GM12892 (cell line): Measurements from ENCODE around the gene TPR.

Experiments used
- POLR2A ChIP-seq: IDR thresholded peaks from 2 replicates; pipeline ENCODE4 v1.6.1; 2011; ENCODE audit warnings: low read depth, low read length, control low read depth
- POLR2AphosphoS5 ChIP-seq: IDR thresholded peaks from 2 replicates; pipeline ENCODE4 v1.6.1; 2011; ENCODE audit warnings: low read depth, low read length, control low read depth

- TF ChIP-seq POLR2A, result no peak
- no peak for TF ChIP-seq POLR2AphosphoS5
These were observed 47.7 kb downstream of the TPR start for GRCh38 chr1:186327331-186327730.
